KMS-11 (cell line): Measurements from ENCODE around the gene FLRT2.

Source experiments
- H2AFZ ChIP-seq: fragments of 200-600 bp; sonication (generic); 2 replicates; pipeline ENCODE4 v1.6.1; 2016; ENCODE audit warnings: antibody characterized with exemption, mixed run types, low read depth
- H3K27ac ChIP-seq: fragments of 200-600 bp; sonication (generic); 2 replicates; pipeline ENCODE4 v1.6.1; 2016; ENCODE audit warnings: mild to moderate bottlenecking, mixed run types
- H3K27me3 ChIP-seq: fragments of 200-600 bp; sonication (generic); 2 replicates; pipeline ENCODE4 v1.6.1; 2017; ENCODE audit warnings: mild to moderate bottlenecking, low read depth, mixed run types, moderate library complexity; ENCODE audit not compliant: insufficient read depth
- H3K36me3 ChIP-seq: fragments of 200-600 bp; sonication (generic); 2 replicates; pipeline ENCODE4 v1.6.1; 2017; ENCODE audit warnings: mild to moderate bottlenecking, mixed run types; ENCODE audit not compliant: insufficient read depth
- H3K4me1 ChIP-seq: fragments of 200-600 bp; sonication (generic); 2 replicates; pipeline ENCODE4 v1.6.1; 2016; ENCODE audit warnings: mild to moderate bottlenecking, low read depth, mixed run types; ENCODE audit not compliant: poor library complexity, severe bottlenecking
- H3K4me2 ChIP-seq: fragments of 200-600 bp; sonication (generic); 2 replicates; pipeline ENCODE4 v1.7.0; 2016; ENCODE audit warnings: mild to moderate bottlenecking, mixed run types
- H3K4me3 ChIP-seq: fragments of 200-600 bp; sonication (generic); IDR thresholded peaks from 2 replicates; pipeline ENCODE4 v1.6.1; 2017; ENCODE audit warnings: low read depth, low read length, mixed read lengths; ENCODE audit not compliant: insufficient read depth
- H3K79me2 ChIP-seq: fragments of 200-600 bp; sonication (generic); 2 replicates; pipeline ENCODE4 v1.6.1; 2016; ENCODE audit warnings: low read depth, mixed run types; ENCODE audit not compliant: insufficient read depth
- H3K9ac ChIP-seq: fragments of 200-600 bp; sonication (generic); 2 replicates; pipeline ENCODE4 v1.6.1; 2016; ENCODE audit warnings: mild to moderate bottlenecking, mixed run types
- H4K20me1 ChIP-seq: fragments of 200-600 bp; sonication (generic); 2 replicates; pipeline ENCODE4 v1.6.1; 2016; ENCODE audit warnings: mild to moderate bottlenecking, mixed run types; ENCODE audit not compliant: insufficient read depth
- CTCF ChIP-seq: fragments of 200-600 bp; sonication (generic); conservative IDR thresholded peaks from 2 replicates; pipeline ENCODE4 v1.6.1; 2017; ENCODE audit warnings: low read depth, mild to moderate bottlenecking, antibody characterized with exemption, low read length, moderate library complexity, mixed read lengths

Gene FLRT2

GRCh38 chr14:85519661-85520305 is 10.2 kb upstream of the FLRT2 start:
- no peaks in the 10 kb centered on the region for H3K36me3 ChIP-seq
- no peaks in the 10 kb centered on the region for H4K20me1 ChIP-seq
- H3K4me3 ChIP-seq = no peak overlapping the region
- H3K27me3 ChIP-seq = no peaks in the 10 kb centered on the region
- TF ChIP-seq CTCF = no peak
- no peak overlapping the region for H2AFZ ChIP-seq
- no peak overlapping the region for H3K9ac ChIP-seq
- H3K4me1 ChIP-seq = no peaks in the 10 kb centered on the region
- no peak overlapping the region for H3K4me2 ChIP-seq
- H3K79me2 ChIP-seq = no peaks in the 10 kb centered on the region
- H3K27ac ChIP-seq = no peak overlapping the region

GRCh38 chr14:85520581-85520980 is 9.4 kb upstream of the FLRT2 start:
- no peaks in the 10 kb centered on the region for H3K4me1 ChIP-seq
- H3K79me2 ChIP-seq = no peaks in the 10 kb centered on the region

GRCh38 chr14:85523624-85524023 is 6.3 kb upstream of the FLRT2 start:
- Histone ChIP-seq H3K27me3 (no peaks in the 10 kb centered on the region), H3K9ac (no peak overlapping the region), H3K4me3 (no peak overlapping the region), H3K36me3 (no peaks in the 10 kb centered on the region), H3K27ac (no peak overlapping the region), H4K20me1 (no peaks in the 10 kb centered on the region), H3K4me2 (no peak overlapping the region), H2AFZ (no peak overlapping the region), H3K79me2 (no peaks in the 10 kb centered on the region), H3K4me1 (no peaks in the 10 kb centered on the region)
- TF ChIP-seq CTCF = no peak

More at GRCh38 chr14:85520581-85520980, 9.4 kb upstream of the FLRT2 start:
- Histone ChIP-seq H3K4me2 (no peak overlapping the region), H3K36me3 (no peaks in the 10 kb centered on the region), H3K4me3 (no peak overlapping the region), H3K27ac (no peak overlapping the region), H3K27me3 (no peaks in the 10 kb centered on the region), H3K9ac (no peak overlapping the region), H2AFZ (no peak overlapping the region), H4K20me1 (no peaks in the 10 kb centered on the region)
- TF ChIP-seq CTCF = no peak

- Histone ChIP-seq H3K4me3 (no peak overlapping the region), H2AFZ (no peak overlapping the region)
Observed at GRCh38 chr14:85527006-85527405, 2.9 kb upstream of the FLRT2 start.

More at GRCh38 chr14:85527006-85527405, 2.9 kb upstream of the FLRT2 start:
- Histone ChIP-seq H3K27ac (no peak overlapping the region), H3K27me3 (no peaks in the 10 kb centered on the region), H4K20me1 (no peaks in the 10 kb centered on the region), H3K4me1 (no peaks in the 10 kb centered on the region), H3K79me2 (no peaks in the 10 kb centered on the region), H3K9ac (no peak overlapping the region), H3K36me3 (no peaks in the 10 kb centered on the region), H3K4me2 (no peak overlapping the region)
- no peak for TF ChIP-seq CTCF
